WTC11 (cell line): ENCODE measurements around the gene POLK.

Source experiments
- NFE2L1 ChIP-seq: sonication (generic); formaldehyde crosslinking; IDR thresholded peaks from 2 replicates; pipeline ENCODE4 v1.8.1; 2023; ENCODE audit warnings: missing genetic modification reagents
- ZBTB21 ChIP-seq: sonication (generic); formaldehyde crosslinking; IDR thresholded peaks from 2 replicates; pipeline ENCODE4 v1.8.1; 2023; ENCODE audit warnings: mild to moderate bottlenecking, missing genetic modification reagents, borderline replicate concordance
- TF ChIP-seq, protein P1 (sequence below): fragments of 200-600 bp; IDR thresholded peaks from 2 replicates; pipeline ENCODE4 v1.8.0; 2022; ENCODE audit warnings: antibody characterized with exemption

DNA sequence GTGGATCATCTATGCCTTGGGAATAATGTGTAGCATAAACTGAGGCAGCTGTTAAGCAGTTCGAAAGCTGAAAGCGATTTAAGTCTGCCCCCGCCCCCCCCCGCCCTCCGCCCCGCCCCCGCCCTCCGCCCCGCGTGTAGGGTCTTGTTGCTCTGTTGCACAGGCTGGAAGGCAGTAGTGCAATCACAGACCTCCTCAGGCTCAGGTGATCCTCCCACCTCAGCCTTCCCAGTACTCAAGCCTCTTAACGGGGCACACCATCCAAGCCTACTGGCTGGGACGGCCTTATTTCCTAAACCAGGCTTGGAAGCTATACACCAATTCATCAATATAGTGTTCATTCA lies 100.5 kb downstream of the POLK start:
- TF ChIP-seq ZBTB21 (no peak), NFE2L1 (no peak)
- TF ChIP-seq, protein P1, sequence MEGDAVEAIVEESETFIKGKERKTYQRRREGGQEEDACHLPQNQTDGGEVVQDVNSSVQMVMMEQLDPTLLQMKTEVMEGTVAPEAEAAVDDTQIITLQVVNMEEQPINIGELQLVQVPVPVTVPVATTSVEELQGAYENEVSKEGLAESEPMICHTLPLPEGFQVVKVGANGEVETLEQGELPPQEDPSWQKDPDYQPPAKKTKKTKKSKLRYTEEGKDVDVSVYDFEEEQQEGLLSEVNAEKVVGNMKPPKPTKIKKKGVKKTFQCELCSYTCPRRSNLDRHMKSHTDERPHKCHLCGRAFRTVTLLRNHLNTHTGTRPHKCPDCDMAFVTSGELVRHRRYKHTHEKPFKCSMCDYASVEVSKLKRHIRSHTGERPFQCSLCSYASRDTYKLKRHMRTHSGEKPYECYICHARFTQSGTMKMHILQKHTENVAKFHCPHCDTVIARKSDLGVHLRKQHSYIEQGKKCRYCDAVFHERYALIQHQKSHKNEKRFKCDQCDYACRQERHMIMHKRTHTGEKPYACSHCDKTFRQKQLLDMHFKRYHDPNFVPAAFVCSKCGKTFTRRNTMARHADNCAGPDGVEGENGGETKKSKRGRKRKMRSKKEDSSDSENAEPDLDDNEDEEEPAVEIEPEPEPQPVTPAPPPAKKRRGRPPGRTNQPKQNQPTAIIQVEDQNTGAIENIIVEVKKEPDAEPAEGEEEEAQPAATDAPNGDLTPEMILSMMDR: no peak
